Mammary epithelial cell (primary cell): ENCODE results near the gene MICU1.

Experiments
- CTCF ChIP-seq, 2 donors: IDR thresholded peaks in 1 of 2; conservative IDR thresholded peaks in 1 of 2; 2 replicates each; pipeline ENCODE4 v1.5.1; 2011 to 2012; ENCODE audit warnings: inconsistent platforms in 2 of 2, low read length in 2 of 2, mild to moderate bottlenecking in 2 of 2, control low read depth in 1 of 2, low read depth in 1 of 2; ENCODE audit not compliant: insufficient read depth in 1 of 2; ENCODE audit errors: extremely low read depth in 1 of 2
- EZH2 ChIP-seq: IDR thresholded peaks from 2 replicates; pipeline ENCODE4 v1.6.1; 2012; ENCODE audit warnings: low read length, inconsistent platforms, borderline replicate concordance

DNA sequence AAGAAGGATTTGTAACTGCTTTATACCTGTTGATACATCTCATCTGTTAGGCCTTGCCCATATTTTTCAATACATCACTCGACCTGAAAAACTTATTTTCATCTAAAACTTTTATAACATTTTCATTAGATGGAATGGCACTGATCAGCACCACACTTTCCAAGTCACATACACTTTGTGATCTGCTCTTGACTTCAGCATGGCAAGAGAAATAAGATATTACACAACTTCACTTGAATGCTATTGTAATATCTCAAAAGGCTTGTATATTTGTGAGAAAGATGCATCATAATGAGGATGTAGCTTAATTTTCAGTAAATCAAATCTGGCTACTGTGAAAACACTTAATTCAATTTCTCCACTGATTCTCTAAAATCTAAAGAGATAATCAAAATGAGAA is 126.2 kb downstream of the MICU1 start:
- TF ChIP-seq CTCF (conservative IDR thresholded peaks at IDR 0.05 in 1 of 2, IDR thresholded peaks at IDR 0.05 in 1 of 2; ENCODE audit: extremely low read depth in 1 of 2, insufficient read depth in 1 of 2, low read depth in 1 of 2, low read length in 2 of 2) (no peak), EZH2 (no peak)
